Effector memory CD8-positive, alpha-beta T cell (primary cell): ENCODE results near the gene PRG3.

Source experiments
- ATAC-seq: fragments of 150-1000 bp; cut with Tn5 transposase; replicated peaks from 2 replicates; pipeline ENCODE4 v1.10.0; 2021; ENCODE audit warnings: mild to moderate bottlenecking, moderate library complexity
- DNase-seq, 3 experiments: peaks; one replicate each; pipeline ENCODE4 v3.0.0; 2021
- H3K27ac Mint-ChIP-seq, 2 donors: one replicate each; pipeline ENCODE4 v1.8.0; 2022; ENCODE audit warnings: mild to moderate bottlenecking in 2 of 2, mixed read lengths in 2 of 2, moderate library complexity in 2 of 2
- H3K27me3 Mint-ChIP-seq, 2 donors: one replicate each; pipeline ENCODE4 v1.8.0; 2022; ENCODE audit warnings: mixed read lengths in 2 of 2
- H3K36me3 Mint-ChIP-seq: one replicate; pipeline ENCODE4 v1.8.0; 2022; ENCODE audit warnings: mild to moderate bottlenecking, moderate library complexity, mixed read lengths; ENCODE audit not compliant: insufficient read depth
- H3K4me1 Mint-ChIP-seq, 2 donors: one replicate each; pipeline ENCODE4 v1.8.0; 2022; ENCODE audit warnings: low read depth in 2 of 2, mixed read lengths in 2 of 2
- H3K4me3 Mint-ChIP-seq, 2 donors: one replicate each; pipeline ENCODE4 v1.8.0; 2022; ENCODE audit warnings: mild to moderate bottlenecking in 2 of 2, mixed read lengths in 2 of 2, moderate library complexity in 2 of 2
- H3K9me3 Mint-ChIP-seq, 2 donors: one replicate each; pipeline ENCODE4 v1.8.0; 2022; ENCODE audit warnings: mixed read lengths in 2 of 2
- total RNA-seq, 9 experiments: gene quantifications; one replicate each; lab custom pipeline; 2026; lab: John Stamatoyannopoulos, UW

The PRG3 gene, protein sequence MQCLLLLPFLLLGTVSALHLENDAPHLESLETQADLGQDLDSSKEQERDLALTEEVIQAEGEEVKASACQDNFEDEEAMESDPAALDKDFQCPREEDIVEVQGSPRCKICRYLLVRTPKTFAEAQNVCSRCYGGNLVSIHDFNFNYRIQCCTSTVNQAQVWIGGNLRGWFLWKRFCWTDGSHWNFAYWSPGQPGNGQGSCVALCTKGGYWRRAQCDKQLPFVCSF
- 0 to 0.13 (median 0) reads per million in 9 experiments for total RNA-seq

DNA sequence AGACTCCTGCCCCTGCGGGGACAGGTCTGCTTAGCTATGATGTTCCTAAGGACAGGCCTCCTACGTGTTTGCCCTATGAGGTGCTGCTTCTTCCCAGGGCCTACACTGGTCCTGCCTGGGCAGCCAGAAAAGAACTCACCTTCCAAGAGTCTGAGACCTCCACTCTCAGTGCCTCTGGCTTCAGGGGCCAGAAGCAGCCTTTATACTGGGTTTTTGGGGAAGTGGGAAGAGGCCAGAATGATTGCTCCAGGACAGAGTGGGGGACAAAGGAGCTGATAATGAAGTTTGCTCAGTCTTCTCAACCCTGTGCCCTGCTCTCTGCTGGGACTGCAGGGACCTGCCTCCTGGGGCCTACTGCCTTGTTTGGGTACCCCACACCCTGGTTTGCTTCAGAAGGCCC, at the start of gene PRG3:
TSS of gene PRG3 (minus strand) at position 176 of the 400 bp plus-strand sequence. CDS start 442 bp downstream, outside the sequence.
- Mint-ChIP-seq H3K9me3 (no peaks in the 10 kb centered on the region), H3K4me3 (no peak within 1 kb of the TSS), H3K4me1 (no peaks in the 10 kb centered on the region), H3K36me3 (no peaks in the 10 kb centered on the region), H3K27ac (no peak within 1 kb of the TSS), H3K27me3 (peaks cover 17 to 46% of the 10 kb centered on the region in 2 donors)
- ATAC-seq (no peak), DNase-seq (no peak)

DNA sequence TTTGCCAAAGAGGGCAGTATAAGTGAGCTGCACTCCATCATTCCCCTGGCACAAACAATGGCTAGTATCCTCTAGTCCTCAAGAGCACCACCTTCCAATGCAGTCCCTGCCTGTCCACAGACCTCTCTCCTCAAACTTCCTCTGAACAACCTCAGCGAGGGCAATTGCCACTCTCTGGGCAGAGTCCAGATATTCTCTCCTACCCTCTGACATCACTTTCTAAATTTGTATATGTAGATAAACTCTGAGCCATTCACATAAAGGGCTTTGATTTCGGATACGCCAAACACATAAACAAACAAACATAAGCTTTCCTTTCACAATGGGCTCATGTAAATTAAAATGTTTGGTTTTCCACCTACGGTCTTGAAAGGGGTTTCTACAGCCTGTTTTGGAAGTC, 49.0 kb upstream of the PRG3 start:
- no peak for DNase-seq
- H3K4me3 Mint-ChIP-seq: no peak overlapping the region
- H3K27ac Mint-ChIP-seq: no peak overlapping the region
- ATAC-seq: no peak
- H3K27me3 Mint-ChIP-seq: no peaks in the 10 kb centered on the region
- no peaks in the 10 kb centered on the region for H3K9me3 Mint-ChIP-seq
- peaks cover 19 to 32% of the 10 kb centered on the region in 2 donors for H3K4me1 Mint-ChIP-seq
- peaks cover 19% of the 10 kb centered on the region for H3K36me3 Mint-ChIP-seq

DNA sequence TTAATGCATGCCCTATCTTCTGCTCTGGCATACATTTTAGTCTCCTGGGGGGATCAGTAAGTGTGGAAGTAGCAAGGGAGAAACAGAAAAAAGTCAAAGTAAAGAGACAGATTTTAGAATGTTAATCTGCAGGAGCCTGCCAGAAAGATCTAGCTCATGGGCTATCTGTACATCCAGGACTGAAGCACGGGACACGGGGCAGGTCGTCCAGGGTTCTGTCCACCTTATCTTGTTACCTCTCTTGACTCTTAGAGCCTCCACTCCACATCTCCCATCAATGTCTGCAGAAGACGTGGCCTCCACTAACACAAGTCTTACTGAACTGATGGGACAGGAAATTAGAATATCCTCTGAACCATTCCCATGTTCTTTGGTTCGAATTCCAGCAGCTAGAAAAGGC, 47.7 kb upstream of the PRG3 start:
- no peak for DNase-seq
- Mint-ChIP-seq H3K9me3 (no peaks in the 10 kb centered on the region), H3K4me3 (no peak overlapping the region), H3K4me1 (peaks cover 30 to 41% of the 10 kb centered on the region in 2 donors), H3K36me3 (peaks cover 24% of the 10 kb centered on the region), H3K27ac (peak overlapping the region; percentile 35 to 91), H3K27me3 (no peaks in the 10 kb centered on the region)
- no peak for ATAC-seq

DNA sequence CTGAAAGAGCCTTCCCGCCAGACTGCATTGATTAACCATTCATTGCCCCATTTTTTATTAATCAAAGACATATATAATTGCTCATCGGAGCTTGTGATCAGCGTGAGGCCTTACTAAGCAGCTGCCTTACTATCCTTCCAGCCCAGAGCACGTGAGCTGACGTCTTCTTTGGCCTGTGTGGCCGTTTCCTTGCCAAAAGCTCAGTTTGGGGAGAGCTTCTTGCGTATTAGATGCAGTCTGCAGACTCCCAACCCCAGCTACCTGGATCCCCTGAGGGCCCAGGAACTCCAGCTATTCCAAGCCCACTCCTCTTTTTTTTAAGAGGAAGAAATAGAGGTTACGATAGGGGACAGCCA, 46.8 kb upstream of the PRG3 start:
- no peaks in the 10 kb centered on the region for H3K9me3 Mint-ChIP-seq
- peak overlapping the region; percentile 79 to 92 for H3K4me3 Mint-ChIP-seq
- H3K36me3 Mint-ChIP-seq: peaks cover 24% of the 10 kb centered on the region
- no peaks in the 10 kb centered on the region for H3K27me3 Mint-ChIP-seq
- H3K4me1 Mint-ChIP-seq: peaks cover 38 to 44% of the 10 kb centered on the region in 2 donors
- ATAC-seq (no peak), DNase-seq (no peak)
- H3K27ac Mint-ChIP-seq: peak overlapping the region; percentile 91 to 96

DNA sequence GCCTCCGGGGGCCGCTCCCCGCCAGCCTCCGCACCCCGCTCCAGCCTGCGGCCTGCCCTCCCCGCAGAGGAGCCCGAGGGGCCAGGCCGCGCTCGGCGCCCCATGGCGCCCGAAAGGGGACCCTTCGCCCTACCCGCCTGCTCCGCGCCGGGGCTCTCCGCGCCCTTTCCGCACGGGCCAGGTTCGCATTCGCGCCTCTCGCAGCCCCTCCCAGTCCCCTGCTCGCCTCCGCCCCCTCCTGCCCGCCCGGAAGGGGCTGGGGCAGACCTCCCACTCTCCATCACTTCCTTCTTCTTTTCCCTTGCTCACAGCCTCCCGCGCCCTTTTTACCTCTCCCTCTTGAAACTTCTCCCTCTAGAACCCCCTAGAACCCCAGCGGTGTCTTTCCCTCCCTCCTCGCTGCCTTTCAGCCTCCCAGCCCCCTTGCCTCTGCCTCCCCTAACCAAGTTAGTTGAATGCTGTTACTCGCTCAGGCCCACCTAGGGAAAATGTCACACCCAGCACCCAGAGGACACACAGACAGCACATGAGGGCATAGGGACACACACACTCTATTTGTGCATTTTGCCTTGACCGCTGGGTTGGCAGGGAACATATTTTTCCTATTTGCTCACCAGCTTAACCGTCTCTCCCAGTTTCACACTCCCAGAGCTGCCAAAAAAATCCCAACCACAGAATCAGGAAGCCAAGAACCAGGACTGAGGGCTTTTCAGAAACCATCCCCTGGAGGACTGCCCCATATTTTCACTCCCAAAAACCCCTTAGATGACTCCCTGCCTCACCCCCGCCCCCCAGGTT, 46.2 kb upstream of the PRG3 start, which contains the start of gene SLC43A3:
TSS of gene SLC43A3 (minus strand) at position 193 of the 798 bp plus-strand sequence. CDS start 949 bp downstream, outside the sequence.
- peaks cover 44% of the 10 kb centered on the region in 2 donors for H3K4me1 Mint-ChIP-seq
- ATAC-seq (peak; percentile 31), DNase-seq (peak; percentile 40 to 43 (median 41))
- peaks cover 24% of the 10 kb centered on the region for H3K36me3 Mint-ChIP-seq
- H3K4me3 Mint-ChIP-seq: peak within 1 kb of the TSS; percentile 79 to 92
- no peaks in the 10 kb centered on the region for H3K27me3 Mint-ChIP-seq
- peak within 1 kb of the TSS; percentile 91 to 96 for H3K27ac Mint-ChIP-seq
- H3K9me3 Mint-ChIP-seq: no peaks in the 10 kb centered on the region

DNA sequence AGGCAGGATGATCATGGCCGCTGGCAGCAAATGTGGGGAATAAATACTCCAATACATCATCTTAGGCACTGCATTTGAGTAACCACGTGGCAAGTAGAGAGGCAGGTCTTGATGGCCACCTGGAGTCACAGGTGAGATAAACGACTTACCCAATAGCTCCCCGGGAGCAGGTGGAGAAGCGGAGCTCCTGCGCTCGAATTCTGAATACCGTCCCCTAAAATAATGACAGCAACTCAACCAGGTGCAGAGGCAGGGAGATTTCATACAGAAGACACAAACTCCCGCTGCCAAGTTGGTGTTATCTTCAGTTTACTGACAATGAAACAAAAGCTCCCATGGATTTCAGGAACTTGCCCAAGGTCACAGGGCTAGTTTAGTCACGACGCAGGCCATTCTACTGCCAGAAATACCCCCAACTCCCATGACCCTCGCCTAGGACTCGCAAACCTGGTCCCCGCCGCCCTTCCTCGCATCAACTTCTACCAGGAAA, 45.5 kb upstream of the PRG3 start:
- ATAC-seq (no peak), DNase-seq (no peak)
- Mint-ChIP-seq H3K9me3 (no peaks in the 10 kb centered on the region), H3K4me1 (peaks cover 48 to 51% of the 10 kb centered on the region in 2 donors), H3K36me3 (peaks cover 24% of the 10 kb centered on the region), H3K27me3 (no peaks in the 10 kb centered on the region), H3K27ac (peak overlapping the region; percentile 91 to 96), H3K4me3 (peak overlapping the region; percentile 79 to 92)

DNA sequence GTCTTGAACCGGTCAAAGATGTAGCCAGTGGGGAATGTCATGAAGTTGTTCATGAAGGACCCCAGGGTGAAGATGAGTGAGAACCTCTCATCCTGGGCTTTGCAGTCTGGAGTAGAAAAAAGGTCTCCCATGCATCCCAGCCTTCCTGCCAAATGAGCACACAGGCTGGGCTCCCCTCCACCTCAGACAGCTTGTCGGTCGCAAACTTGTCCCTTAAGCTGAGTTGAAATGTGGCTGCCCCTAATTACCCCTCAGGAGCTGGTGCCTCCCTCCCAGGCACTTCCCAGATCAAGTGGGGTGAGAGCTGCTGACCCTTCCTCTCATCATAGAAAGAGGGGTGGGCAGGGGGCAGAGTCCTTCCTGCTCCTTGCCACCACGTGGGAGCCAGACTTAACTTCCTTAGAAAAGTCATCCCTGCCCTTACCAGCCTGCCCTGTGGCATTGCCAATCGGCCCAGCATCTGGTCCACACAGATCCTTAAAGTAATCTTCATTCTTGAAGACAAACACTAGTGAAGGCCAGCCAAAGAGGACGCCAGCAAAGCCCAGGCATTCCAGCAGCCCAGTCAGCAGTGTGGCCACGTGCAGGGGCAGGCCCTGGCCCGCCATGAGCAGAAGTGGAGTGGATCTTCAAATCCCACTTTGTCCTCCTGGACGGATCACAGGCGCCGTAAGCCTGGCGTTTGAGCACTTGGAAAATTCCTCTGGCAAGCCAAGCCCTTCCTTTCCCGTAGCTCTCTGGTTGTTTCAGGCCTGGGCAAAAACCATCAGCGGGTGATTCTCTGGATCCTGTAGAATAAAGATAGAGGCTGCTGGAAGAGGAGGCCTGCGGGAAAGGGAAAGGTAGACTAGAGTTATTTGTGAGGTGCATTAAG, 44.9 kb upstream of the PRG3 start:
- H3K36me3 Mint-ChIP-seq: peaks cover 24% of the 10 kb centered on the region
- H3K27ac Mint-ChIP-seq: peak overlapping the region; percentile 91 to 96
- H3K9me3 Mint-ChIP-seq: no peaks in the 10 kb centered on the region
- H3K4me1 Mint-ChIP-seq: peaks cover 53 to 56% of the 10 kb centered on the region in 2 donors
- no peak for DNase-seq
- no peak for ATAC-seq
- H3K4me3 Mint-ChIP-seq: peak overlapping the region; percentile 79 to 92
- H3K27me3 Mint-ChIP-seq: no peaks in the 10 kb centered on the region

DNA sequence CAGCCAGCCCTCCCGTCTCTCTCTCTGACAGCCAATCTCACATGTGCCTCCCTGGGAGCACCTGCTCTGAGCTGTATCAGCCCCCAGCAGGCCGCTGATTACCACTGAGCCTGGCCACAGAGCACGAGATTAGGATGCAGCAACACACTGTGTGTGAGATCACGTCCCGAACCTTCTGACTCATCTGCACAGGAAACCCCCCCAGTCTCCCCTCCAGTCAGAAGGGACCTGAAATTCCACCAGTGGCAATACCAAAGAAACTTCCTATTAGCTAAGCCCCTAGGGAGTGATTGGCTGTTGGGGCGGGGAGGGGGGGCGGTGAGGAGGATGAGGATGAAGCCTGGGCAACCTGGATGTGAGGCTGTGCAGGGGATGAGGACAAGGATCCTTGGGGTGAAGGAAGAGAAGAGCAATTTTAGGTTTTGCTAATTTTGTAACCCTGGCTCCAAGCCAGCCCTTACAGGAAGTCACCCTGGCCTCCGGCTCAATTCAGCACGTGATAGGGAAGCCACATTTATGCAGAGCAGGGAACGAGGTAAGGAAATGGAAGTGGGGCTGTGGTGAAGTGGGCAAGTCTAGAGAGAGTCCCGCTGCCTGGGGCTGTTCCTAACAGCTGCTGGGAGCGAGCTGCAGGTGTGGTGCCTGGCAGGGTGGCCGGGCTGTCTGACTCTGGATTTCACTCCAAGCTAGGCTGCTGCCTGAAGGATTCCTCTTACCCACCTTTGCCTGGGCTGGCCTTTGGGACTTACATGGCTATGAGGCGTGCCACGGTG, 44.0 kb upstream of the PRG3 start:
- DNase-seq (peak; percentile 78 to 83 (median 81)), ATAC-seq (peak; percentile 89)
- peak overlapping the region; percentile 91 to 96 for H3K27ac Mint-ChIP-seq
- H3K27me3 Mint-ChIP-seq: no peaks in the 10 kb centered on the region
- H3K4me3 Mint-ChIP-seq: peak overlapping the region; percentile 79 to 92
- H3K36me3 Mint-ChIP-seq: peaks cover 24% of the 10 kb centered on the region
- H3K9me3 Mint-ChIP-seq: no peaks in the 10 kb centered on the region
- H3K4me1 Mint-ChIP-seq: peaks cover 53 to 56% of the 10 kb centered on the region in 2 donors

DNA sequence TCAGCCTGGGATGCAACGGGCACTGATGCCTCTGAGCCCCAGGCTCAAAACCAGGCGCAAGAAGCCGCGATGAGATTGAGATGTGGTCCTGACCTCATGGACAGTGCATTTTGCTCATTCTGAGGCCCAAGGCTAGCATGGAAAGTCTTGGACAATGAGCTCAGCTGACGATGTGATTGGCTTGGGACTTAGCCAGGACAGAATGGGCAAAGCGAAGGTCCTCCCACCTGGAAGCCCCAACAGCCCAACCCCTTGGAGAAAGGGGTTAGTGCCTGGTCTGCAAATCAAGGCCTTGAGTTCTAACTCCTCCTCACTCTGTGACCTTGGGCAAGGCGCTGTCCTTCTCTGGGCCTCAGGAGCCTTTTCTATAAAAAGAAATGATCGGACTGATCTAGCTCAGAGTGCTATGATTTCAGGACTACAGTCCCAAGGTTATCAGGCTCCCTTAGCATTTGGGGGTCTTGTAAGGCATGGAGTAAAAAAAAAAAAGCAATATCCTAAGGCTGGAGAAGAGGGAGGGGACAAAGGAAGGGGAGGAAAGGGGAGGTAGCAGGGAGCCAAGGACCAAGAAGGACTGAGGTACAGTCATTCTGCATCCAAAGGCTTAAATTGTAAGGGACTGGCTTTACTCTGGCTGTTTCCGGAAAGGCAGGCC, 43.3 kb upstream of the PRG3 start:
- Mint-ChIP-seq H3K36me3 (peaks cover 24% of the 10 kb centered on the region), H3K27ac (peak overlapping the region; percentile 91 to 96), H3K4me3 (peak overlapping the region; percentile 79 to 92), H3K27me3 (no peaks in the 10 kb centered on the region), H3K4me1 (peaks cover 53 to 56% of the 10 kb centered on the region in 2 donors), H3K9me3 (no peaks in the 10 kb centered on the region)
- DNase-seq (no peak), ATAC-seq (no peak)

DNA sequence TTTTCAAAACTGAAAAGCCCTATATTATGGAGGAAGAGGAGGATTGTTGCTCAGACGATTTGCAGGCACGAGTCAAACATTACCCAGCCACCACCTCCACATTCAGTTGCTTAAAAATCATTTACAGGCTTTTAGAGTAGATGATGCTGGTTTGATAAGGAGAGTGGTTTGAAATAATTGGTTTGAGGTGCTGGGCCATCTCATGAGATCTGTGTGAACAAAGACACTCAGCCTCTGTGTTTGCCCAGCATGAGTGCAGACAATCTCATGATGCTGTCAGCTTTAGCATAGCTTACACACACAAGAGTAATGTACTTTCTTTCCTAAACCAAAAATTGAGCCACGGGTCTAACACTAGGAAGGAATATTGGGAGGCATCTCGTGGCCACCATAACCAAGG, 41.7 kb upstream of the PRG3 start:
- H3K9me3 Mint-ChIP-seq: no peaks in the 10 kb centered on the region
- H3K4me3 Mint-ChIP-seq: peak overlapping the region; percentile 39 to 41
- no peak for ATAC-seq
- peaks cover 24% of the 10 kb centered on the region for H3K36me3 Mint-ChIP-seq
- DNase-seq: no peak
- peaks cover 52 to 56% of the 10 kb centered on the region in 2 donors for H3K4me1 Mint-ChIP-seq
- no peaks in the 10 kb centered on the region for H3K27me3 Mint-ChIP-seq
- peak overlapping the region; percentile 91 to 96 for H3K27ac Mint-ChIP-seq

DNA sequence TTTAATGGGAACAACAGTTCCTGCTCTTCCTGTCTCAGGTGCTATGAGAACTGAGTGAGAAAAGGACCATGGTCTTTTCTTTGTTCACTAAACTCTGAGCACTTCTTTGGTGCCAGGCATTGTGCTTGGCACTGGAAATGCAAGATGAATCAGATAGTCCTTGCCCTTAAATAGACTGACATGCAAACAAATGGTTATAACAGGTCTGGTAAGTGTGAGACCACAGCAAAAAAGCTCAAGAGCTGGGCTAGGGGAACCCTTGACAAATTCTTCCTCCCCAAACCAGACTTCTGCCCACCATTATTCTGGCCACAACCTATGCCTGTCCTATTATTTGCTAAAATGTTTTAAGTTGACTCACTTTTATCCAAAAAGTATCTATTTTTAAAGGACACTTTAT, 40.9 kb upstream of the PRG3 start:
- Mint-ChIP-seq H3K27ac (peak overlapping the region; percentile 91 to 96), H3K4me1 (peaks cover 45 to 51% of the 10 kb centered on the region in 2 donors), H3K36me3 (peaks cover 25% of the 10 kb centered on the region), H3K27me3 (no peaks in the 10 kb centered on the region), H3K4me3 (peak overlapping the region; percentile 46 to 49), H3K9me3 (no peaks in the 10 kb centered on the region)
- ATAC-seq (no peak), DNase-seq (no peak)

DNA sequence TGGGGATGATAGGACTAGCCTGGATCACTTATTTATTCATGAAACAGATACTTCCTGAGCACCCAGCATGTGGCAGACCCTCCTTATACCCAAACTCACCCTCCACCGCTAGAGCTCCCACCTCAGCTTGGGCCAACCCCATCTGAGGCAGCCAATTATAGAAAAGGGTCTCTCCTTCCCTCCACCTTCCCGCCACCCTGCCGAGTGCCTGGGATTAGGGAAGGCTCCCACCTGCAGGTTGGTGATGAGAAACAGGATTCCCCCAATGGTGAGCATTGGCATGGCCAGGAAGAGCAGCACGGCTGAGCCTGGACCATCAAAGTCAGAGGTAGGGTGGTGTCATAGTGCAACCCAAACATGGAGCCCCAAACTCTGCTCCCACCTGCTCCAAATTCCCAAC, 40.1 kb upstream of the PRG3 start:
- ATAC-seq: no peak
- no peaks in the 10 kb centered on the region for H3K27me3 Mint-ChIP-seq
- peaks cover 28% of the 10 kb centered on the region for H3K36me3 Mint-ChIP-seq
- no peak for DNase-seq
- no peaks in the 10 kb centered on the region for H3K9me3 Mint-ChIP-seq
- peak overlapping the region; percentile 58 to 91 for H3K27ac Mint-ChIP-seq
- no peak overlapping the region for H3K4me3 Mint-ChIP-seq
- peaks cover 41 to 45% of the 10 kb centered on the region in 2 donors for H3K4me1 Mint-ChIP-seq
